Sigmoid colon (tissue), 7 donors: ENCODE data around the gene COL4A3. TPM values are rescaled to one million over a fixed set of nuclear protein-coding genes. Genes with fewer than 3 reads are reported as not detected.

Experiments used
- DNase-seq: peaks from one replicate; pipeline ENCODE4 v3.0.0-alpha.2; 2019
- H3K27ac ChIP-seq, 4 donors: fragments of 200-600 bp; sonication (generic); one replicate each; pipeline ENCODE4 v1.5.1; 2016 to 2019; ENCODE audit warnings: mild to moderate bottlenecking in 1 of 4
- H3K27me3 ChIP-seq, 3 donors: fragments of 200-600 bp; sonication (generic); one replicate each; pipeline ENCODE4 v1.5.1; 2019; ENCODE audit warnings: mild to moderate bottlenecking in 1 of 3
- H3K36me3 ChIP-seq, 4 donors: fragments of 200-600 bp; sonication (generic); one replicate each; pipeline ENCODE4 v1.5.1; 2016 to 2019
- H3K4me1 ChIP-seq, 4 donors: fragments of 200-600 bp; sonication (generic); one replicate each; pipeline ENCODE4 v1.5.1; 2017 to 2019
- H3K4me3 ChIP-seq, 4 donors: fragments of 200-600 bp; sonication (generic); one replicate each; pipeline ENCODE4 v1.5.1; 2017 to 2019; ENCODE audit warnings: mild to moderate bottlenecking in 2 of 4, moderate library complexity in 1 of 4
- H3K9me3 ChIP-seq, 4 donors: fragments of 200-600 bp in 3 of 4; sonication (generic) in 3 of 4; one replicate each; pipeline versions ENCODE4 v1.5.1 to v1.6.1; 2013 to 2019
- CTCF ChIP-seq, 4 experiments: fragments of 450-650 bp in 3 of 4; fragments of 200-600 bp in 1 of 4; IDR thresholded peaks; one replicate each; pipeline ENCODE4 v1.5.1; 2016 to 2019; ENCODE audit warnings: antibody characterized with exemption in 4 of 4, mild to moderate bottlenecking in 3 of 4, moderate library complexity in 2 of 4
- EP300 ChIP-seq, 4 donors: sonication (generic); formaldehyde crosslinking; IDR thresholded peaks; one replicate each; pipeline ENCODE4 v1.6.1; 2017; ENCODE audit warnings: antibody characterized with exemption in 4 of 4
- POLR2A ChIP-seq, 2 donors: fragments of 450-650 bp; IDR thresholded peaks; one replicate each; pipeline ENCODE4 v1.6.1; 2016; ENCODE audit warnings: antibody characterized with exemption in 2 of 2, mild to moderate bottlenecking in 2 of 2, moderate library complexity in 2 of 2
- POLR2AphosphoS5 ChIP-seq, 4 donors: sonication (generic); formaldehyde crosslinking; IDR thresholded peaks; one replicate each; pipeline ENCODE4 v1.6.1; 2017; ENCODE audit warnings: antibody characterized with exemption in 4 of 4
- whole genome bisulfite sequencing, 2 donors: extraction: QIAGEN DNeasy Blood & Tissue Kit; methylation state at CpG; one replicate each; pipeline ENCODE4 v1.1.7; 2013; 5-methylcytosine and 5-hydroxymethylcytosine counted together
- intact Hi-C: fragments of 100-400 bp; cut with DNase I; formaldehyde crosslinking; loops from one replicate; pipeline ENCODE4 v1.15.1; 2023
- polyA plus RNA-seq, 3 donors: library from polyadenylated mRNA; stranded (reverse); fragments of 200-250 nt; gene quantifications; one replicate each; pipeline ENCODE4 v1.2.3, GENCODE V29; 2013
- total RNA-seq, 4 donors: library from RNA; depleted of rRNA; stranded (reverse); fragments of >200 nt; gene quantifications; one replicate each; pipeline ENCODE4 v1.1.0, GENCODE V29; 2016
- donor health status: healthy with polysubstance abuse.
- donor health status: Bipolar disorder and iron deficiency.
- donor health status: healthy.

The COL4A3 gene
- total and polyA plus RNA-seq, 7 donors: under 0.01 to 1.6 (median 0.93) TPM; not detected in 1

GRCh38 chr2:227280895-227281294, 116.5 kb downstream of the COL4A3 start:
- DNase-seq: no peak
- TF ChIP-seq CTCF (IDR thresholded peaks at IDR 0.05): no peak
- no peak for TF ChIP-seq POLR2AphosphoS5 (IDR thresholded peaks at IDR 0.05)
- no peak for TF ChIP-seq POLR2A (IDR thresholded peaks at IDR 0.05)
- no peak for TF ChIP-seq EP300 (IDR thresholded peaks at IDR 0.05)
- peaks cover 0 to 6% (median 0%) of the 10 kb centered on the region in 4 donors for H3K4me1 ChIP-seq
- no peak overlapping the region for H3K4me3 ChIP-seq
- H3K27ac ChIP-seq: no peak overlapping the region
- intact Hi-C loops: no loop called here
- H3K9me3 ChIP-seq: no peaks in the 10 kb centered on the region
- H3K27me3 ChIP-seq: no peaks in the 10 kb centered on the region
- no peaks in the 10 kb centered on the region for H3K36me3 ChIP-seq

- Histone ChIP-seq H3K4me1 (peaks cover 0 to 6% (median 0%) of the 10 kb centered on the region in 4 donors), H3K4me3 (no peak overlapping the region), H3K27ac (no peak overlapping the region), H3K36me3 (no peaks in the 10 kb centered on the region), H3K9me3 (no peaks in the 10 kb centered on the region), H3K27me3 (no peaks in the 10 kb centered on the region)
- intact Hi-C loops: no loop called here
- TF ChIP-seq POLR2AphosphoS5 (IDR thresholded peaks at IDR 0.05): no peak
- TF ChIP-seq POLR2A (IDR thresholded peaks at IDR 0.05): no peak
- TF ChIP-seq CTCF (IDR thresholded peaks at IDR 0.05): no peak
- TF ChIP-seq EP300 (IDR thresholded peaks at IDR 0.05): no peak
- DNase-seq: no peak
- WGBS, 2 donors: 70 to 86% methylated on average over 6 of the region's 6 CpGs
Measured at GRCh38 chr2:227285741-227286236, 121.4 kb downstream of the COL4A3 start.

GRCh38 chr2:227287771-227288170, 123.3 kb downstream of the COL4A3 start:
- Histone ChIP-seq H3K4me3 (no peak overlapping the region), H3K9me3 (no peaks in the 10 kb centered on the region), H3K4me1 (peaks cover 0 to 14% (median 0%) of the 10 kb centered on the region in 4 donors), H3K27ac (no peak overlapping the region), H3K36me3 (no peaks in the 10 kb centered on the region), H3K27me3 (no peaks in the 10 kb centered on the region)
- no peak for DNase-seq
- TF ChIP-seq EP300 (IDR thresholded peaks at IDR 0.05) (no peak), POLR2AphosphoS5 (IDR thresholded peaks at IDR 0.05) (no peak), CTCF (IDR thresholded peaks at IDR 0.05) (no peak), POLR2A (IDR thresholded peaks at IDR 0.05) (no peak)
- 91 to 94% methylated on average over 5 of the region's 5 CpGs for WGBS, 2 donors
- intact Hi-C loops: no loop called here

- no peaks in the 10 kb centered on the region for H3K9me3 ChIP-seq
- no peaks in the 10 kb centered on the region for H3K36me3 ChIP-seq
- DNase-seq: no peak
- WGBS, 2 donors: 81 to 83% methylated on average over 3 of the region's 3 CpGs
- TF ChIP-seq POLR2AphosphoS5 (IDR thresholded peaks at IDR 0.05) (no peak), EP300 (IDR thresholded peaks at IDR 0.05) (no peak), CTCF (IDR thresholded peaks at IDR 0.05) (no peak), POLR2A (IDR thresholded peaks at IDR 0.05) (no peak)
- no peaks in the 10 kb centered on the region for H3K27me3 ChIP-seq
- H3K4me3 ChIP-seq: no peak overlapping the region
- H3K4me1 ChIP-seq: peaks cover 0 to 9% (median 0%) of the 10 kb centered on the region in 4 donors
- intact Hi-C loops: no loop called here
- no peak overlapping the region for H3K27ac ChIP-seq
Measured at GRCh38 chr2:227292314-227292713, 127.9 kb downstream of the COL4A3 start.

- intact Hi-C loops: no loop called here
- TF ChIP-seq POLR2AphosphoS5 (IDR thresholded peaks at IDR 0.05): no peak
- TF ChIP-seq CTCF (IDR thresholded peaks at IDR 0.05): no peak
- TF ChIP-seq POLR2A (IDR thresholded peaks at IDR 0.05): no peak
- TF ChIP-seq EP300 (IDR thresholded peaks at IDR 0.05): no peak
- H3K9me3 ChIP-seq: no peaks in the 10 kb centered on the region
- peaks cover 0 to 9% (median 0%) of the 10 kb centered on the region in 4 donors for H3K4me1 ChIP-seq
- no peak overlapping the region for H3K4me3 ChIP-seq
- H3K27me3 ChIP-seq: no peaks in the 10 kb centered on the region
- WGBS, 2 donors: 86 to 87% methylated on average over 4 of the region's 4 CpGs
- no peaks in the 10 kb centered on the region for H3K36me3 ChIP-seq
- no peak overlapping the region for H3K27ac ChIP-seq
- no peak for DNase-seq
Measured at GRCh38 chr2:227293531-227293930, 129.1 kb downstream of the COL4A3 start.
